NT2/D1 (cell line): ENCODE data around the gene TENM4.

ENCODE experiments used
- SUZ12 ChIP-seq: IDR thresholded peaks from 2 replicates; pipeline ENCODE4 v1.6.1; 2011; ENCODE audit not compliant: insufficient read length, insufficient read depth; ENCODE audit errors: extremely low read depth
- YY1 ChIP-seq: IDR thresholded peaks from 2 replicates; pipeline ENCODE4 v1.6.1; 2011; ENCODE audit not compliant: insufficient read length, insufficient read depth
- ZNF274 ChIP-seq: IDR thresholded peaks from 2 replicates; pipeline ENCODE4 v1.6.1; 2011; ENCODE audit warnings: mild to moderate bottlenecking, low read depth, low read length

GRCh38 chr11:78803995-78804394, 636.8 kb downstream of the TENM4 start:
- no peak for TF ChIP-seq ZNF274
- no peak for TF ChIP-seq YY1
- no peak for TF ChIP-seq SUZ12
